Measurements from ENCODE around the gene UBE2E2.
"Not testable (repeated sequence)": the region's sequence is repeated elsewhere in the genome, so short reads cannot be mapped to it uniquely, and the experiment has no call there.

The UBE2E2 gene

DNA sequence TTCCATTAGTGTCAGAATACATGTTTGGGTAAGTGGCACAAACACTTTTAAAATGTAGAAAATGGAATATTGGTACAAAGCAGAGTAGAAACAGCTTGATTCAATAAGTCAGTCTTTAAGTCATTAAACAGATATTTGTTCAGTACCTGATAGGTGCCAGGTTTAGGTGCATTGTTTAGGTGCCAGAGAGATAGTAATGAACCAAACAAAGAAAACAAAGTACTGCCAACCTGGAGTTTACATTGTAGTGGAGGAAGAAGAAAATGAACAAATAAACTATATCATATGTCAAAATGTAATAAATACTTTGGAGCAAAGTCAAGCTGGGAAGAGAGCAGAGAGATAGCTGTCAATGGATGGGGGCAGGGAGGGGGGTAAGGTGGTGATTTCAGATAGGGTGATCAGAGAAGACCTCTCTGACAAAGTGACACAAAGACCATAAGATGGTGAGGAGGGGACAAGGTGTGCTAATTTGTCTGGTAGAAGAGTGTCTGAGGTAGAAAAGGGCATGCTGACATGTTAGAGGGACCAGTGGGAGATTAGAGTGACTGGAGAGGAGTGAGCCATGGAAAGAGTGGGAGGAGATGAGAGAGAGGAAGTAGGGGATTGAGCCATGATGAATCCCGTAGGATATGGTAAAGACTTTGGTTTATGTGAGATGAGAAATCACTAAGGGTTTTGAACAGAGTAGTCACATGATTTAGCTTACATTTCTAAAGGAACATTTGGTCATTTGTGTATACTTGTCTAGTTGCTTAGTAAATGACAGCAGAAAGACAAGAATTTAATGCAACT lies 128.2 kb downstream of the UBE2E2 start:
- DNase-seq: no peak

DNA sequence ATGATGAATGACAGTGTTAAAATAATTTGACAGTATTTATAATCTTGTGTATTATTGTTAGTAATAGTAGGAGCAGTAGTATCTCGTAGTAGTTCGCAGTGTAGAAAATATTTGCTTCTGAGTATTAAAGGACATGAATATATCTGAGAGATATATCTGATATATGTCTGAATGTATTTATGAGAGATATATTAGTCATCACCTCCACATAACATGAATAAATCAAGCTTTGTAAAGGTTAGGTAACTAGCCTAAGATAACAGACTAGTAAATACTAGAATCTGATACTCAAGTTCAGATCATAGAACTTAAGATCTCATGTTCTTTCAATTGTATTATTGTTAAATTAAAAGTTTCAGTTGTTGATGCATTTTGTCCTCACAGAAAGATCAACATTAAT lies 130.5 kb downstream of the UBE2E2 start:
- no peak for DNase-seq

DNA sequence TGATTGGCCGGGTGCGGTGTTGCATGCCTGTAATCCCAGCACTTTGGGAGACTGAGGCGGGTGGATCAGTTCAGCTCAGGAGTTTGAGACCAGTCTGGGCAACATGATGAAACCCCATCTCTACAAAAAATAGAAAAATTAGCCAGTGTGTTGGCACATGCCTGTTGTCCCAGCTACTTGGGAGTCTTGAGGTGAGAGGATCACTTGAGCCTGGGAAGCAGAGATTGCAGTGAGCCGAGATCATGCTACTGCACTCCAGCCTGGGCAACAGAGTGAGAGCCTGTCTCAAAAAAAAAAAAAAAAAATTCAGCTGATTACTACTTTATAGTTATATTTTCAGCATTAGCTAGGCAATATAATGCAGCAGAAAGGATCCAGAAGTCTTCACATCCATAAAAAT lies 133.7 kb downstream of the UBE2E2 start:
- DNase-seq: not testable (repeated sequence)

GRCh38 chr3:23341147-23341838 lies 138.2 kb downstream of the UBE2E2 start:
- no peak for DNase-seq

DNA sequence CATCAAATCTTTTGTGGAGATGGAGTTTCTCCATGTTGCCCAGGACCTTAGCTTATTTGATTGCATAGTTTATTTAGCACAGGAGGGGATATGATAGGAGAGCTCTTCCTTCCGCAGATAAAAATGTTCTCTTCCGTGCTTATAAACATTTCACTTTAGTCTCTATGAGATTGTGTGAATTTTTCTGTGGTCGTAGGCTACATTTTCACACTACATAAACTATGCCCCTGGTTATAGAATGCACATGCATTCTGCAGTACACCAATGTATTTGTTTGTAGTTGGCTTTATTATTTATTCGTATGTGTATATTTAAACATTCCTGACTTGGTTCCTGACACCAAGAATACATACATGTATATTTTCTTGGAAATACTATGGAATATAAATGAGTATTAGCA lies 139.2 kb downstream of the UBE2E2 start:
- DNase-seq: no peak

DNA sequence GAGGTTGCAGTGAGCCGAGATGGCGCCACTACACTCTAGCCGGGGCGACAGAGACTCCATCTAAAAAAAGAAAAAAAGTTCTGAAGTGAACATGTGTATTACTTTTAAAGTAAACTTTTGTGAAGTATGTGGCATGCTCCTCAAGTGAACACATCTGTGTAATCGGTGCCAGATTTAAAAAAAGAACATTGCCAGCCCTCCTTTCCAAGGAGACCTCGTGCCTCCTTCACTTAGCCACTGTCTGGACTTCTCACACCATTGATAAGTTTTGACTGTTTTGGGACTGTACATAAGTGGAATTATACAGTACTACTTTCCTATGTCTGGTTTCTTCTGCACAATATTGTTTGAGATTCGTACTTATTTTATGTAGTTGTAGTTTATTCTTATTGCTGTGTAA lies 140.4 kb downstream of the UBE2E2 start:
- no peak for DNase-seq

- DNase-seq: no peak
Observed at GRCh38 chr3:23344886-23345285, 141.8 kb downstream of the UBE2E2 start.

GRCh38 chr3:23349444-23349843 lies 146.3 kb downstream of the UBE2E2 start:
- DNase-seq: not testable (repeated sequence)

- DNase-seq: no peak
Observed at GRCh38 chr3:23356169-23356568, 153.0 kb downstream of the UBE2E2 start.

GRCh38 chr3:23356923-23357322 lies 153.8 kb downstream of the UBE2E2 start:
- no peak for DNase-seq

DNA sequence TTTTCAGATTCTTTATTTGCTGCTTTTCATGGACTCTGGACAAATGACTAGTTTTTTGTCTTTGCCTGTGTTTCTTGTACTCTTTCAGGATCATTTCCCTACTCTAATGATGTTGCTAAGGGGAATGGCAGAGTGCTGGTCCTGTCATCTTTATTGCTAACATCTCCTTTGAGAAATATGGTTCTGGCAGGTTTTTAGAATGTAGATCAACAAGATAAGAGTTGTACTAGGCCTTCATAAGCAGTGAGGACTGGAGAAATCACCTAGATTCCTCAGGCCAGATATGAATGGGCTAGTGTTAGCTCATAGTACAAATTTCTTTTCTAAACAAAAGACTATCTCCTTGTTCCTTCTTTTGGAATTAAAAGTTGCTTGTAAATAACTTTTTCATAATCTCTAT lies 156.0 kb downstream of the UBE2E2 start:
- no peak for DNase-seq

DNA sequence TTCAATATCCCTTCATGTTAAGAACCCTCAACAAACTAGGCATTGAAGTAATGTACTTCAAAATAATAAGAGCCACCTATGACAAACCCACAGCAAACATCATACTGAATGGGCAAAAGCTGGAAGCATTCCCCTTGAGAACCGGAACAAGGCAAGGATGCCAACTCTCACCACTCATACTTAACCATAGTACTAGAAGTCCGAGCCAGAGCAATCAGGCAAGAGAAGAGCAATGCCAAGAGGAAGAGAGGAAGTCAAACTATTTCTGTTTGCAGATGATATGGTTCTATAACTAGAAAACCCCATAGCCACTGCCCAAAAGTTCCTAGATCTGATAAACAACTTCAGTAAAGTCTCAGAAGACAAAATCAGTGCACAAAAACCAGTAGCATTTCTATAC lies 161.9 kb downstream of the UBE2E2 start:
- DNase-seq: no peak

- no peak for DNase-seq
Observed at GRCh38 chr3:23368731-23369130, 165.6 kb downstream of the UBE2E2 start.

GRCh38 chr3:23372285-23372684 lies 169.2 kb downstream of the UBE2E2 start:
- no peak for DNase-seq

DNA sequence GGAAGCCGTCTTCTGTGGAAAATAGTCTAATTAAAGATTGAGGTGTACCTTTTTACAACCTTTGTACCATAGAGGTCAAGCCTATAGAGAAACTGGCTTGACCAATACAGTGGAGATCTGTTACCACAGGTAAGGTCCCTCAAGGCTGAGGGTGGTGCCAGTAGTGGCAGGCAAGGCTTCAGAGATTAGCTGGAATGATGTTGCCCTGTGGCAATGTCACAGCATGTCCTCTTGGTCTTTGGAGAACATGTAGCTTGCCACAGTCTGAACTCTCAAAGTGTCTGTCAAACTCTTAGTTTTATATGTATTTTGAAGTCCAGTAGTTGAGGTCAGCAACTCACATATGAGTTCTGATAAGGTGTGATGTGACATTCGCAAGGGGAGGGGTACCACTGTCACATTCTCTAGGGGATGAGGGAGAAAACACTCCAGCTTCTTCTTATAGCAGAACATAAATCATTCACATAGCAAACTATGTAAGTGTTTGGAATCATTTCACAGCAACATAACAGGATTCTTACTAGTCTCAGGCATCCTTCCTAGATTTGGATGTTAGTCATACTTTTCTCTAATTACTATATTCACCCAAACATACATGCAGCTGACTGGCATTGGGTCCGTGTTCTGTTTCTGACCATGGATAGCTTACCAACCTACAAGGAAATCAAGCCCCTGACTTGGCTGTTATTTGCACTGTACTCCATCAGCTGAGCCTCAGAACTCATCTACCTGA lies 173.6 kb downstream of the UBE2E2 start:
- no peak for DNase-seq

- DNase-seq: no peak
Observed at GRCh38 chr3:23377928-23378672, 175.0 kb downstream of the UBE2E2 start.

DNA sequence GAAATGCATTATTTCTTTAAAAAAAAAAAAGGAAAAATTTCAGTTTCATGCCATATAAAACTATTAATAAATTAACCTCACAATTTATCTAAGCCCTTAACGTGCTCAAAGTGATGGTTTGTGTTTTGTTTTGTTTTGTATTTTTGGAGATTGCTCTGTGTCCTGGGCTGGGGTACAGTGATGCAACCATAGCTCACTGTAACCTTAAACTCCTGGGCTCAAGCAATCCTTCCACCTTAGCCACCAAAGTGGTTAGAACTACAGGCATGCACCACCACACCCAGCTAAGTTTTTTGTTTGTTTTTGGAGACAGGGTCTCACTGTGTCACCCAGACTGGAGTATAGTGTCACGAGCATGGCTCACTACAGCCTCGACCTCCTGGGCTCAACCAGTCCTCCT lies 180.7 kb downstream of the UBE2E2 start:
- no peak for DNase-seq

- DNase-seq: no peak
Observed at GRCh38 chr3:23385327-23385726, 182.2 kb downstream of the UBE2E2 start.

DNA sequence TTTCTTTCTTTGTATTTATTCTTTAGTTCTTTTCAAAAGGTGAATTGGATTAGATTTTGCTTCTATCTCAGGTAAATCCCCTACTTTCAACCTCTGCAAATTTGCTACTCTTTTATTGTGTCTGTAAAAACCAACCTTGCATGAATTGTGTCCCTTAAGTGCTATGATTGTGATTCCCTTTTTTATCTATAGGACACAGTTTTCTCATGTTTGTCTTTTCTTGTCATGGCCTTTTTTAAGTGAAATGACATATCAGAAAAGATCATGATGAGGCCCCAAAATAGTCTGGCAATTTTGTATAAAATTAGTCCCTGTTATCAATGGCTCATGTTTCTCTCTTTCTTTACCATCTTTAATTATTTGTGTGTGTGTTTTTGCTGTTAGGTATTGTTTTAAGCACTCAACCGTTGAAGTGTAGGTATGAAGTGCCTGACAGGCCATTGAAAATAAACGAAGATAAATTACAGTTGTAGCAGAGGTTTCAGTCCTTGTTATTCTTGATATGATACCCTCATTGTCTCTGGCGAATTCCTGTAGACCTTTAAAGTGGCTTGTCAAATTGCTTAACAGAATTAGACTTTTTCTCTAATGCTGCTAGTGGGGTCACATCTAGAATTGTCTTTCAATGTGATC lies 184.3 kb downstream of the UBE2E2 start:
- DNase-seq: no peak

DNA sequence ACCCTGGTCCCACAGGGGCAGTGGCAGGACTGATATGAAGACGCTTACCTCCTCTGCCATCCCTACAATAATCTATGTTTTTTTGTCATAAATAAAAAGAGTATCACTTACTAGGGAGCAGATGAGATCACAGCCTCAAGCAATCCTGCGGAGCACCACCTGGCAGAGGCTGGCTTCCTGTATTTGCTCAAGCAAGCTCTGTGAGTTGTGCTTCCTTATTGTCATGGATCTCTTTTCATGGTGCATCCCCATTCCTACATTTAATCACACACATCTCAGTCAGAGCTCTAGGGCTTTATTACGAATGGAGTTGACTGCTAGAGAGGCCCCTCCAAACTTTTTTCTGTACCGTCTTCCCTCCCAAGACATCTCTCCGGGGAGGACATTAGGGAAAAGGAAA lies 186.0 kb downstream of the UBE2E2 start:
- no peak for DNase-seq

DNA sequence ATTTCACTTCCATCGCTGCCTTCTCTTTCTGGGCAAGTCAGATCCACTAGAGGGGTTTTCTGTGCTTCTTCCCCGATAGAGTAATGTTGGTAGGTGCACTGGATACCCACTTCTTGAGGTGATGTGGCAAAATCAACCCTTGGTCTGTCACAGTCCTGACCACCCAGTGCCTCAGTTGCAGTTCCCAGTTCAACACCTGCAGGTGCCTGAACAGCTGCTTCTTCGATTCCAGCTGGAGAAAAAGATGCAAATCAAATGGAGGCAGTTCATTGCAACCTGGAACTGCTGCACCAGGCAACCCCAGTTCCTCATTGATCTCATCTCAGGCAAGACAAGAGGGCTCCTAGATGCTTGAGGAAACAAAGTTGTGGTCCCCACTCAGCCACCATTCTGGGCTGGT lies 186.6 kb downstream of the UBE2E2 start:
- DNase-seq: no peak

- DNase-seq: no peak
Observed at GRCh38 chr3:23390446-23390845, 187.3 kb downstream of the UBE2E2 start.

Data from activated CD4-positive, alpha-beta T cell treated with anti-CD3 and anti-CD28 coated beads, Interleukin-10, Interleukin-2, amounts not matched to agents 100 ng/mL and 50 ng/mL, durations not matched to agents 16 hours and 8 hours (primary cell).